Measurements from ENCODE around the gene UBE2QL1.

DNA sequence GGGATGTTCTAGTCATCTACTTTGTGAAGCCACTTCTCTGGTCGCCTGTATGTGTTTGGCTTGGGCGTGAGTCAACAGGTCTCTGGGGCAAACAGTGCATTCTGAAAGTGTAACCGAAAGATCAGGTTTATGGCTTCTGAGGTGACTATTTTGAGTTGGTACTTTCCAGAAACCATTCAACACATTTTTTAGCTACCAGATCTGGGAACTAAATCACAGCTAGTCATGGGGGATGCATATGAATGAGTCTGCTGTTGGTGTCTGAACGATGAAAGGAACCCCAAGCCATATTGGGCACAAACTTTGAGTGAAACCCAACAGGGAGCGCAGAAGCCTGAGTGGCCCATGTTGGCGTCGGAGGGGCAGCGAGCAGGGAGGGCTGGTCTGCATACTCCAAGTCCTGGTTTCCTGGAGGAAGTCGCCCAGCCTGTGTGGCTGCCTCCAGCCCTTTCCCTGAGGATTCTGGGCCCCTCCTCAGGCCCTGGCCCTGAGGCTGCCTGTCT is 35.3 kb downstream of the UBE2QL1 start:
- TF ChIP-seq, protein P1, sequence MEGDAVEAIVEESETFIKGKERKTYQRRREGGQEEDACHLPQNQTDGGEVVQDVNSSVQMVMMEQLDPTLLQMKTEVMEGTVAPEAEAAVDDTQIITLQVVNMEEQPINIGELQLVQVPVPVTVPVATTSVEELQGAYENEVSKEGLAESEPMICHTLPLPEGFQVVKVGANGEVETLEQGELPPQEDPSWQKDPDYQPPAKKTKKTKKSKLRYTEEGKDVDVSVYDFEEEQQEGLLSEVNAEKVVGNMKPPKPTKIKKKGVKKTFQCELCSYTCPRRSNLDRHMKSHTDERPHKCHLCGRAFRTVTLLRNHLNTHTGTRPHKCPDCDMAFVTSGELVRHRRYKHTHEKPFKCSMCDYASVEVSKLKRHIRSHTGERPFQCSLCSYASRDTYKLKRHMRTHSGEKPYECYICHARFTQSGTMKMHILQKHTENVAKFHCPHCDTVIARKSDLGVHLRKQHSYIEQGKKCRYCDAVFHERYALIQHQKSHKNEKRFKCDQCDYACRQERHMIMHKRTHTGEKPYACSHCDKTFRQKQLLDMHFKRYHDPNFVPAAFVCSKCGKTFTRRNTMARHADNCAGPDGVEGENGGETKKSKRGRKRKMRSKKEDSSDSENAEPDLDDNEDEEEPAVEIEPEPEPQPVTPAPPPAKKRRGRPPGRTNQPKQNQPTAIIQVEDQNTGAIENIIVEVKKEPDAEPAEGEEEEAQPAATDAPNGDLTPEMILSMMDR (IDR thresholded peaks at IDR 0.05): no peak
- no peak for TF ChIP-seq POLR2A (IDR thresholded peaks at IDR 0.05)

Measured in body of pancreas (tissue), 4 donors.